Measurements from ENCODE around the gene KDM4B. TPM values are rescaled to one million over a fixed set of nuclear protein-coding genes. Genes with fewer than 3 reads are reported as not detected.

Gene KDM4B
- total RNA-seq, 2 donors from 2014 or later: 49.1 to 54.0 TPM

GRCh38 chr19:5143471-5144411 is 174.8 kb downstream of the KDM4B start:
- no peak overlapping the region for H3K4me3 ChIP-seq
- H3K36me3 ChIP-seq: peaks cover 33% of the 10 kb centered on the region
- no peaks in the 10 kb centered on the region for H3K9me3 ChIP-seq
- no peak for DNase-seq (ENCODE audit: low spot score)
- TF ChIP-seq CTCF (IDR thresholded peaks at IDR 0.05): no peak
- no peaks in the 10 kb centered on the region for H3K4me1 ChIP-seq (ENCODE audit: control insufficient read depth in 1 of 2, low read depth in 2 of 2)
- no peak for ATAC-seq (ENCODE audit: insufficient number of reproducible peaks, low FRiP score, low read depth)
- H3K27me3 ChIP-seq (replicated peaks; ENCODE audit: insufficient read depth): no peaks in the 10 kb centered on the region
- no peak overlapping the region for H3K27ac ChIP-seq

- no peaks in the 10 kb centered on the region for H3K4me1 ChIP-seq (ENCODE audit: control insufficient read depth in 1 of 2, low read depth in 2 of 2)
- TF ChIP-seq CTCF (IDR thresholded peaks at IDR 0.05): no peak
- H3K36me3 ChIP-seq: peaks cover 33% of the 10 kb centered on the region
- no peak for ATAC-seq (ENCODE audit: insufficient number of reproducible peaks, low FRiP score, low read depth)
- no peak for DNase-seq (ENCODE audit: low spot score)
- no peak overlapping the region for H3K4me3 ChIP-seq
- H3K27me3 ChIP-seq (replicated peaks; ENCODE audit: insufficient read depth): no peaks in the 10 kb centered on the region
- no peak overlapping the region for H3K27ac ChIP-seq
- no peaks in the 10 kb centered on the region for H3K9me3 ChIP-seq
Observed at GRCh38 chr19:5144545-5145179, 175.7 kb downstream of the KDM4B start.

GRCh38 chr19:5145521-5146511 is 176.9 kb downstream of the KDM4B start:
- Histone ChIP-seq H3K9me3 (no peaks in the 10 kb centered on the region), H3K4me3 (no peak overlapping the region), H3K4me1 (ENCODE audit: control insufficient read depth in 1 of 2, low read depth in 2 of 2) (no peaks in the 10 kb centered on the region), H3K36me3 (peaks cover 33% of the 10 kb centered on the region), H3K27ac (no peak overlapping the region), H3K27me3 (replicated peaks; ENCODE audit: insufficient read depth) (no peaks in the 10 kb centered on the region)
- TF ChIP-seq CTCF (IDR thresholded peaks at IDR 0.05): no peak
- DNase-seq (ENCODE audit: low spot score) (no peak), ATAC-seq (ENCODE audit: insufficient number of reproducible peaks, low FRiP score, low read depth) (no peak)

- no peaks in the 10 kb centered on the region for H3K4me1 ChIP-seq (ENCODE audit: control insufficient read depth in 1 of 2, low read depth in 2 of 2)
- DNase-seq (ENCODE audit: low spot score) (no peak), ATAC-seq (ENCODE audit: insufficient number of reproducible peaks, low FRiP score, low read depth) (no peak)
- no peak overlapping the region for H3K27ac ChIP-seq
- no peak overlapping the region for H3K4me3 ChIP-seq
- no peak for TF ChIP-seq CTCF (IDR thresholded peaks at IDR 0.05)
- H3K36me3 ChIP-seq: peaks cover 26% of the 10 kb centered on the region
- no peaks in the 10 kb centered on the region for H3K9me3 ChIP-seq
- no peaks in the 10 kb centered on the region for H3K27me3 ChIP-seq (replicated peaks; ENCODE audit: insufficient read depth)
Observed at GRCh38 chr19:5147074-5147977, 178.4 kb downstream of the KDM4B start.

All from thoracic aorta (tissue), 2 donors.